Tibial nerve (tissue), 4 donors: ENCODE results near the gene KRT40.

Experiments used
- EP300 ChIP-seq, 2 donors: sonication (generic); formaldehyde crosslinking; IDR thresholded peaks; one replicate each; pipeline ENCODE4 v1.6.1; 2017; ENCODE audit warnings: antibody characterized with exemption in 2 of 2, mild to moderate bottlenecking in 1 of 2
- TF ChIP-seq, protein P1 (sequence below), 5 experiments: fragments of 200-600 bp in 3 of 5; fragments of 450-650 bp in 2 of 5; sonication (generic) in 3 of 5; IDR thresholded peaks; one replicate each; pipeline ENCODE4 v1.5.1; 2016 to 2019; ENCODE audit warnings: antibody characterized with exemption in 5 of 5, mild to moderate bottlenecking in 3 of 5, moderate library complexity in 2 of 5

DNA sequence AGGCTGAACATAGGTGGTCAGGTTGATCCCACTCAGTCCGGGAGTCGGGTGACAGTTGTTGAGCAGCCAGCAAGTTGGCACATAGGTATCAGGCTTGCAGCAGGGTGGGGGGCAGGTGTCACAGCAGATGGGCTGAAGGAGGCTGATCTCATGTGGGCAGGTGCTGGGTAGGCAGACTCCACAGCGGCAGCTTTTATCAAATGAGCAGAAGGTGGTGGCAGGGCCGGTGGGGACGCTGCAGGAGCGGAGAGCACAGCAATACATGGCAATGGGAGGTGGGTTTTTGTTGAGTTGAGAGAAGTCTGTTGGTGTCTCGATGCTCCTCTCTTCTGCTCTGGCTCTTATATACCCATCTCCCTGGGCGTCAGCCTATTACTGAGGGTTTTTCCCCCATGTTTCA, 24.7 kb upstream of the KRT40 start, which contains the start of gene KRTAP3-1:
- TF ChIP-seq EP300 (IDR thresholded peaks at IDR 0.05) = no peak
- TF ChIP-seq, protein P1, sequence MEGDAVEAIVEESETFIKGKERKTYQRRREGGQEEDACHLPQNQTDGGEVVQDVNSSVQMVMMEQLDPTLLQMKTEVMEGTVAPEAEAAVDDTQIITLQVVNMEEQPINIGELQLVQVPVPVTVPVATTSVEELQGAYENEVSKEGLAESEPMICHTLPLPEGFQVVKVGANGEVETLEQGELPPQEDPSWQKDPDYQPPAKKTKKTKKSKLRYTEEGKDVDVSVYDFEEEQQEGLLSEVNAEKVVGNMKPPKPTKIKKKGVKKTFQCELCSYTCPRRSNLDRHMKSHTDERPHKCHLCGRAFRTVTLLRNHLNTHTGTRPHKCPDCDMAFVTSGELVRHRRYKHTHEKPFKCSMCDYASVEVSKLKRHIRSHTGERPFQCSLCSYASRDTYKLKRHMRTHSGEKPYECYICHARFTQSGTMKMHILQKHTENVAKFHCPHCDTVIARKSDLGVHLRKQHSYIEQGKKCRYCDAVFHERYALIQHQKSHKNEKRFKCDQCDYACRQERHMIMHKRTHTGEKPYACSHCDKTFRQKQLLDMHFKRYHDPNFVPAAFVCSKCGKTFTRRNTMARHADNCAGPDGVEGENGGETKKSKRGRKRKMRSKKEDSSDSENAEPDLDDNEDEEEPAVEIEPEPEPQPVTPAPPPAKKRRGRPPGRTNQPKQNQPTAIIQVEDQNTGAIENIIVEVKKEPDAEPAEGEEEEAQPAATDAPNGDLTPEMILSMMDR (IDR thresholded peaks at IDR 0.05) = no peak
